IMR-90 (cell line): ENCODE measurements around the gene KLHL3.

ENCODE experiments used
- BHLHE40 ChIP-seq: fragments of 150-350 bp; IDR thresholded peaks from 2 replicates; pipeline ENCODE4 v1.6.1; 2016; ENCODE audit warnings: mild to moderate bottlenecking, low read depth, low read length
- CHD1 ChIP-seq: IDR thresholded peaks from 2 replicates; pipeline ENCODE4 v1.6.1; 2012; ENCODE audit warnings: low read depth, low read length, improper control_type of control experiment
- MAFK ChIP-seq: IDR thresholded peaks from 2 replicates; pipeline ENCODE4 v1.6.1; 2012; ENCODE audit warnings: low read depth, low read length, improper control_type of control experiment
- MAZ ChIP-seq: IDR thresholded peaks from 2 replicates; pipeline ENCODE4 v1.6.1; 2012; ENCODE audit warnings: low read depth, mild to moderate bottlenecking, low read length, improper control_type of control experiment, moderate library complexity, borderline replicate concordance
- MXI1 ChIP-seq: IDR thresholded peaks from 2 replicates; pipeline ENCODE4 v1.6.1; 2012; ENCODE audit warnings: low read depth, mild to moderate bottlenecking, low read length, moderate library complexity, borderline replicate concordance
- POLR2A ChIP-seq: IDR thresholded peaks from 2 replicates; pipeline ENCODE4 v1.6.1; 2012; ENCODE audit warnings: mild to moderate bottlenecking, low read depth, low read length
- RAD21 ChIP-seq: IDR thresholded peaks from 2 replicates; pipeline ENCODE4 v1.6.1; 2012; ENCODE audit warnings: low read length, improper control_type of control experiment
- RCOR1 ChIP-seq: IDR thresholded peaks from 2 replicates; pipeline ENCODE4 v1.6.1; 2012; ENCODE audit warnings: mild to moderate bottlenecking, low read length, improper control_type of control experiment; ENCODE audit not compliant: insufficient replicate concordance
- RFX5 ChIP-seq: IDR thresholded peaks from 2 replicates; pipeline ENCODE4 v1.8.0; 2012; ENCODE audit warnings: low read depth, mild to moderate bottlenecking, low read length, moderate library complexity
- SMC3 ChIP-seq: fragments of 150-350 bp; IDR thresholded peaks from 2 replicates; pipeline ENCODE4 v1.6.1; 2016; ENCODE audit warnings: low read depth, mild to moderate bottlenecking, antibody characterized with exemption, low read length, moderate library complexity
- TF ChIP-seq, protein P1 (sequence below): conservative IDR thresholded peaks from 2 replicates; pipeline ENCODE4 v1.5.1; 2012; ENCODE audit warnings: mild to moderate bottlenecking, low read depth, low read length, improper control_type of control experiment
- TF ChIP-seq, protein P2 (sequence below): fragments of 150-350 bp; IDR thresholded peaks from 2 replicates; pipeline ENCODE4 v1.6.1; 2017; ENCODE audit warnings: mild to moderate bottlenecking, antibody characterized with exemption, low read length, low read depth
- TF ChIP-seq, protein P3 (sequence below): fragments of 150-350 bp; IDR thresholded peaks from 2 replicates; pipeline ENCODE4 v1.6.1; 2016; ENCODE audit warnings: low read depth, mild to moderate bottlenecking, low read length, moderate library complexity, borderline replicate concordance

DNA sequence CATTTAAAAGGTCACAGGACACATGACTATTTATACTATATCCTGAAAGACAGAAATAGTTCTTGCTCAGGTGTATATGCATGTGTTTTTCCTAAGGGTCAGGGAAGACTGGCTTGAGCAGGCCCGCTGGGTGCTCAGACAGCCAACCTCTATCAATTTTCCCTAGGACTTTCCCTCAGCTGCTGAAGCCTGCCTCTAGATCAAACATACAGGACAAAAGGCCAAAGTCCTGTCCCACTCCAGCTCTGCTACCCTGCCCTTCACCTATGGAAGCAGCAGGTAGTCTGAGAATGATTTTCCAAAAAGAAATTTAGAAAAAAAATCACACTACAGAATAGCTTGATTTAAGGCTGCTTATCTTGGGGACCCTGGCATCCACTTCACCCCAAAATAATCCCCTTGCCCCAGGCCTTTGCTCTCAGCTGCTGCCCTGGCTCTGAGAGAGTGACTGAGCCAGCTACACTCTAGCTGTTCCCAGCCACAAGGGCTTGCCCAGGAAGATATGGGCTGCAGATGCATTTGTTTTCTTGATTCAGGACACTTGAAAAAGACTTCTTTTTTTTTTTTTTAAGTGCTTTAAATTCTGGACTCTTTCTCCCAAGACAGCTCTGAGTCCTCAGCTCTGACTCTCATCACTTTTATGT, 42.5 kb downstream of the KLHL3 start:
- TF ChIP-seq, protein P1, sequence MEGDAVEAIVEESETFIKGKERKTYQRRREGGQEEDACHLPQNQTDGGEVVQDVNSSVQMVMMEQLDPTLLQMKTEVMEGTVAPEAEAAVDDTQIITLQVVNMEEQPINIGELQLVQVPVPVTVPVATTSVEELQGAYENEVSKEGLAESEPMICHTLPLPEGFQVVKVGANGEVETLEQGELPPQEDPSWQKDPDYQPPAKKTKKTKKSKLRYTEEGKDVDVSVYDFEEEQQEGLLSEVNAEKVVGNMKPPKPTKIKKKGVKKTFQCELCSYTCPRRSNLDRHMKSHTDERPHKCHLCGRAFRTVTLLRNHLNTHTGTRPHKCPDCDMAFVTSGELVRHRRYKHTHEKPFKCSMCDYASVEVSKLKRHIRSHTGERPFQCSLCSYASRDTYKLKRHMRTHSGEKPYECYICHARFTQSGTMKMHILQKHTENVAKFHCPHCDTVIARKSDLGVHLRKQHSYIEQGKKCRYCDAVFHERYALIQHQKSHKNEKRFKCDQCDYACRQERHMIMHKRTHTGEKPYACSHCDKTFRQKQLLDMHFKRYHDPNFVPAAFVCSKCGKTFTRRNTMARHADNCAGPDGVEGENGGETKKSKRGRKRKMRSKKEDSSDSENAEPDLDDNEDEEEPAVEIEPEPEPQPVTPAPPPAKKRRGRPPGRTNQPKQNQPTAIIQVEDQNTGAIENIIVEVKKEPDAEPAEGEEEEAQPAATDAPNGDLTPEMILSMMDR: no peak
- TF ChIP-seq POLR2A (no peak), RFX5 (no peak), SMC3 (no peak), BHLHE40 (no peak), RAD21 (no peak), MAZ (no peak), MAFK (no peak), MXI1 (no peak), RCOR1 (no peak), CHD1 (no peak)
- TF ChIP-seq, protein P2, sequence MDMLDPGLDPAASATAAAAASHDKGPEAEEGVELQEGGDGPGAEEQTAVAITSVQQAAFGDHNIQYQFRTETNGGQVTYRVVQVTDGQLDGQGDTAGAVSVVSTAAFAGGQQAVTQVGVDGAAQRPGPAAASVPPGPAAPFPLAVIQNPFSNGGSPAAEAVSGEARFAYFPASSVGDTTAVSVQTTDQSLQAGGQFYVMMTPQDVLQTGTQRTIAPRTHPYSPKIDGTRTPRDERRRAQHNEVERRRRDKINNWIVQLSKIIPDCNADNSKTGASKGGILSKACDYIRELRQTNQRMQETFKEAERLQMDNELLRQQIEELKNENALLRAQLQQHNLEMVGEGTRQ: no peak
- TF ChIP-seq, protein P3, sequence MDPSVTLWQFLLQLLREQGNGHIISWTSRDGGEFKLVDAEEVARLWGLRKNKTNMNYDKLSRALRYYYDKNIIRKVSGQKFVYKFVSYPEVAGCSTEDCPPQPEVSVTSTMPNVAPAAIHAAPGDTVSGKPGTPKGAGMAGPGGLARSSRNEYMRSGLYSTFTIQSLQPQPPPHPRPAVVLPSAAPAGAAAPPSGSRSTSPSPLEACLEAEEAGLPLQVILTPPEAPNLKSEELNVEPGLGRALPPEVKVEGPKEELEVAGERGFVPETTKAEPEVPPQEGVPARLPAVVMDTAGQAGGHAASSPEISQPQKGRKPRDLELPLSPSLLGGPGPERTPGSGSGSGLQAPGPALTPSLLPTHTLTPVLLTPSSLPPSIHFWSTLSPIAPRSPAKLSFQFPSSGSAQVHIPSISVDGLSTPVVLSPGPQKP: no peak
